ENCODE measurements around the gene PRKG1.
A peak's percentile ranks its signal among the peaks of the same experiment; 100 is the strongest.
"Not testable (repeated sequence)": the region's sequence is repeated elsewhere in the genome, so short reads cannot be mapped to it uniquely, and the experiment has no call there.

PRKG1 gene

GRCh38 chr10:51342381-51342780 lies 268.1 kb downstream of the PRKG1 start:
- FAIRE-seq, result no peak

- FAIRE-seq, result peak; percentile 87
Observed at GRCh38 chr10:51343391-51343790, 269.1 kb downstream of the PRKG1 start.

- FAIRE-seq, result no peak
Observed at GRCh38 chr10:51344371-51344770, 270.1 kb downstream of the PRKG1 start.

GRCh38 chr10:51348622-51349021 lies 274.3 kb downstream of the PRKG1 start:
- FAIRE-seq, result no peak

- FAIRE-seq, result no peak
Observed at GRCh38 chr10:51357170-51357569, 282.9 kb downstream of the PRKG1 start.

- FAIRE-seq, result no peak
Observed at GRCh38 chr10:51358227-51358626, 283.9 kb downstream of the PRKG1 start.

GRCh38 chr10:51363415-51363814 lies 289.1 kb downstream of the PRKG1 start:
- no peak for FAIRE-seq

GRCh38 chr10:51364674-51365073 lies 290.4 kb downstream of the PRKG1 start:
- no peak for FAIRE-seq

GRCh38 chr10:51366044-51366443 lies 291.8 kb downstream of the PRKG1 start:
- FAIRE-seq, result no peak

- FAIRE-seq, result no peak
Observed at GRCh38 chr10:51367127-51367526, 292.8 kb downstream of the PRKG1 start.

- no peak for FAIRE-seq
Observed at GRCh38 chr10:51367694-51368093, 293.4 kb downstream of the PRKG1 start.

- no peak for FAIRE-seq
Observed at GRCh38 chr10:51368943-51369342, 294.7 kb downstream of the PRKG1 start.

- no peak for FAIRE-seq
Observed at GRCh38 chr10:51369903-51370302, 295.6 kb downstream of the PRKG1 start.

GRCh38 chr10:51371743-51372142 lies 297.5 kb downstream of the PRKG1 start:
- no peak for FAIRE-seq

- FAIRE-seq, result no peak
Observed at GRCh38 chr10:51375790-51376189, 301.5 kb downstream of the PRKG1 start.

GRCh38 chr10:51377070-51377931 lies 303.0 kb downstream of the PRKG1 start:
- no peak for FAIRE-seq

GRCh38 chr10:51377932-51378599 lies 303.8 kb downstream of the PRKG1 start:
- no peak for FAIRE-seq

- peak; percentile 37 for FAIRE-seq
Observed at GRCh38 chr10:51382181-51382580, 307.9 kb downstream of the PRKG1 start.

GRCh38 chr10:51384971-51385370 lies 310.7 kb downstream of the PRKG1 start:
- FAIRE-seq, result no peak

GRCh38 chr10:51386248-51386885 lies 312.1 kb downstream of the PRKG1 start:
- FAIRE-seq, result no peak

- peak; percentile 23 for FAIRE-seq
Observed at GRCh38 chr10:51389415-51390321, 315.4 kb downstream of the PRKG1 start.

GRCh38 chr10:51393006-51393405 lies 318.7 kb downstream of the PRKG1 start:
- not testable (repeated sequence) for FAIRE-seq

- FAIRE-seq, result no peak
Observed at GRCh38 chr10:51394039-51394438, 319.8 kb downstream of the PRKG1 start.
